ENCODE measurements around the gene ACTG2.
A peak's percentile ranks its signal among the peaks of the same experiment; 100 is the strongest.
"Not testable (repeated sequence)": the region's sequence is repeated elsewhere in the genome, so short reads cannot be mapped to it uniquely, and the experiment has no call there.

The ACTG2 gene

GRCh38 chr2:73892631-73893329 is at the start of gene ACTG2:
Gene ACTG2, plus strand, starts transcription at chr2:73893008. Its CDS starts 8,304 bp downstream, at chr2:73901312.
- DNase-seq: no peak

DNA sequence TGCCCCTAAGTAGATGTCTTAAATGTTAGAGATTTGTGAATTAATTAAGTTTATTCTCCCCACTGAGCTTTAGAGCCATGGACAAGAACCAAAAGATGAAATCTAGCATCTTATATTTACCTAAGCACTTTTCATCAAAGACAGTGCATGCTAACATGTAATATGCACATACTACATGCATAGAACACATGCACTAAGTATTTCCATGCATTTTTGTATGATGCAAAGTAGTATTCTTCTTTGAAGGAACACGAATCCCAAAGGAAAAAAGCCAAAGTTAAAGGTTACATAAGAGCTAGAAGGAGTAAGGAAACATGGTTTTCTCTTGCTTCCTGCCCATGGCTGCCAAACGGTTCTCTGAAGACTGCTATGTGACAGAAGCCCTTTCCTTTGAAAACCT is 48.7 kb upstream of the ACTG2 start:
- no peak for DNase-seq

GRCh38 chr2:73850009-73850408 is 42.8 kb upstream of the ACTG2 start:
- peak; percentile 96 for DNase-seq

GRCh38 chr2:73851274-73851673 is 41.5 kb upstream of the ACTG2 start:
- peak; percentile 14 for DNase-seq

DNA sequence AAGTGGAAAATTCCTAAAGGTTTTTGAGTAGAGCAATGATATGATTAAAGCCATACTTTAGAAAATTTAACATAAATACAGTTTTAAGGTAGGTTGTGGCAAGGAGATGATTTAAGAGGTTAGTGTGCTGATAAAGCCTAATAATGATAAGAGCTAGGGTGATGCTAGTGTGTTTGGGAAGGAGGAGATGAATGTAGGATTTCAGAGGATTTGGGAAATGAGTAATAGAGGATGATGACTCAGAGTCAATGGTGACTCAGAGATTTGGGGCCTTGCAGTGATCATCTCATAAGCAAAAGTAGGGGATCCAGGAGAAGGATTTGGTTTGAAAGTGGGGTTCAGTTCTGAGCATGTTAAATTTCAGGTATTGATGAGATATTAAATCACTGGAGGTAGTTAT is 40.8 kb upstream of the ACTG2 start:
- no peak for DNase-seq

- no peak for DNase-seq
Measured at GRCh38 chr2:73855526-73855925, 37.3 kb upstream of the ACTG2 start.

- DNase-seq: no peak
Measured at GRCh38 chr2:73856214-73856613, 36.6 kb upstream of the ACTG2 start.

DNA sequence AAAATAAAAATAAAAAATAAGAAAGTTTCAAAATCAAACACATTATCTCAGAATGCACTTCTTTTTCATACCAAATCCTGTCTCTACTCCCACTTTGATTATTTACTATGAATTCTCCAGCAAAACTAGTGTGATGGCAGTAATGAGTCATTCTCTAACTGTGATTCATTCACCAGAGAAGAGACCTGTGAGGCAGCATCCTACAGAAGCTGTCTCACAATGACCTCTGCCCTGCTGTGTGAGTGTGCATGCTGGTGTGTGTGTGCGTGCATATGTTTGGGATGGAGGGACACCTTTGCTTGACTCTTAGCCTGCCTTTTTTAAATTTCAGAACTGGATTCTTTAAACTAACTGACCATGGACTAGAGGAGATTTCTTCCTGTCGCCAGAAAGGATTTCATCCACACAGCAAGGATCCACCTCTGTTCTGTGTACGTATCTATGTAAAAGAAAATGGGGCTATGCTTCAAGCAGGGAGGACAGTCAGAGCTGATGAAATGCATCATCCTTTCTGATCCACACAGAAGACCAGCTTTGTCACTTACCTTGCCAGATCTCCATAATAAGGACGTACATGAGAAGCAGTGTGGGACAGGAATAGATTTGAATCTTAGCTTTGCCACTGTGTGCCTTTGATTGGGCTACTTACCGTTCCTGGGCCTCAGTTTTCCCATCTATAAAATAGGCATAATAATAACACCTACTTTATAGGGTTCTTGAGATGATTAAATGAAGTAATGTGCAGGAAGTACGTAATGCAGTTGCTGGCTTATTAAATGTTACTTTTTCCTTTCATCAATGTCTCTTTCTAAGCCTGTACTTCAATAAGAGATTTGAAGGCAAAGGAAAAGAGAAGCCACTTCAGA is 32.9 kb upstream of the ACTG2 start:
- no peak for DNase-seq

DNA sequence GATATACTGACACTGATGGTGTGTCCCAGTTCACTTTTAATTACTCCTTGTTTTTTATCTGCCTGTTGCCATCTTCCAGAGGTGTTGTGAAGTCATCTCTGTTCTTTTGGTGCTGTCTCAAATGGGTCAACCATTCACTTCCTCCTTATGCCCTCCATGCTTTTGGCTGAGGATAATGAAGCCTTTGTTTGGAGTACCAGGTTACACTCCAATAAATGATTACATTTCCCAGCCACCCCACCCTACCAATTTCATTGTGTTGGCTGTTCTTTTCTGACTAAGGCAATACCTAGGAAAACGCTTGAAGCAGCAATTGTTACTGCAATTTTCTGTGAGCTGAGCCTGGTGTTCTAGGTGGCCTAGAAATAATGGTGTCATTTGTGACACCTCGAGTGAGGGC is 29.8 kb upstream of the ACTG2 start:
- no peak for DNase-seq

- no peak for DNase-seq
Measured at GRCh38 chr2:73868204-73868978, 24.4 kb upstream of the ACTG2 start.

GRCh38 chr2:73870084-73870483 is 22.7 kb upstream of the ACTG2 start:
- no peak for DNase-seq

- DNase-seq: peak; percentile 55
Measured at GRCh38 chr2:73877071-73877802, 15.6 kb upstream of the ACTG2 start.

- not testable (repeated sequence) for DNase-seq
Measured at GRCh38 chr2:73877984-73878383, 14.8 kb upstream of the ACTG2 start.

GRCh38 chr2:73885406-73885805 is 7.4 kb upstream of the ACTG2 start:
- DNase-seq: no peak

- DNase-seq: no peak
Measured at GRCh38 chr2:73886357-73886756, 6.5 kb upstream of the ACTG2 start.

- DNase-seq: not testable (repeated sequence)
Measured at GRCh38 chr2:73887596-73888353, 5.0 kb upstream of the ACTG2 start.

DNA sequence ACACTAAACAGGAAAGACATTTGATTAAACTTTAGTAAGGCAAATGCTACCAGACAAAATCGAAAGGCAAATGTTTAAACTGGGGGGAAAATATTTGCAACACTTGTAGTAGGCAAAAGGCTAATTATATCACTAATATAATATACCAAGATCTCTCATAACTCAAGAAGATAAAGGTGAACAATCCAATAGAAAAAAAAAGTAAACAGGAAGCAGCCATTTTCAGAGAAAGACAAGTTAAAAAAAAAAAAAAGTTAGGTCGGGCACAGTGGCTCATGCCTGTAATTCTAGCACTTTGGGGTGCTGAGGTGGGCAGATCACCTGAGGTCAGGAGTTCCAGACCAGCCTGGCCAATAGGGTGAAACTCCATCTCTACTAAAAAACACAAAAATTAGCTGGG is 4.4 kb upstream of the ACTG2 start:
- no peak for DNase-seq

GRCh38 chr2:73889206-73889605 is 3.6 kb upstream of the ACTG2 start:
- DNase-seq: no peak

- DNase-seq: no peak
Measured at GRCh38 chr2:73890301-73891092, 2.3 kb upstream of the ACTG2 start.

- DNase-seq: no peak
Measured at GRCh38 chr2:73891276-73891901, 1.4 kb upstream of the ACTG2 start.

Data from NCI-H2171 treated with DMSO at 0.1 percent for 48 hours (cell line).